NCI-H2196 treated with DMSO at 0.1 percent for 48 hours (cell line): ENCODE data around the gene ARMH3.
"Not testable (repeated sequence)": the region's sequence is repeated elsewhere in the genome, so short reads cannot be mapped to it uniquely, and the experiment has no call there.

Experiments used
- DNase-seq: peaks from one replicate; lab custom pipeline; 2025; ENCODE audit not compliant: unreplicated experiment; lab: John Stamatoyannopoulos, UW

The ARMH3 gene

DNA sequence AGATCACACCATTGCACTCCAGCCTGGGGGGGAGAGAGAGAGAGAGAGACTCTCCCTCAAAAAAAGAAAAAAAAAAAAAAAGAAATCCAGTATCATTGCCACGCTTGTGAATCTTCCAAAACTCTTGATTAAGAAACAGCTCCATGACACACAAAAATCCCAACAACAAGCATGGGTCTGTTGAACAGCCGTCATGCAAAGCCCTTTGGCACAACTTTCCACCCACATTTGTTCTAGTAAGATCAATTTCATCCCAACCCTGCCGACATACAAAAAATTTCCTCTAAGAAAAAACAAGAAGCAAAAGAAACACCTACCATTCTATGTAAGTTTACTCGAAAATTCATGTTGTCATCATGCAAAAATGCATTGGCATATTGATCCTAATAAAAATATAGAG, 62.8 kb downstream of the ARMH3 start:
- no peak for DNase-seq

DNA sequence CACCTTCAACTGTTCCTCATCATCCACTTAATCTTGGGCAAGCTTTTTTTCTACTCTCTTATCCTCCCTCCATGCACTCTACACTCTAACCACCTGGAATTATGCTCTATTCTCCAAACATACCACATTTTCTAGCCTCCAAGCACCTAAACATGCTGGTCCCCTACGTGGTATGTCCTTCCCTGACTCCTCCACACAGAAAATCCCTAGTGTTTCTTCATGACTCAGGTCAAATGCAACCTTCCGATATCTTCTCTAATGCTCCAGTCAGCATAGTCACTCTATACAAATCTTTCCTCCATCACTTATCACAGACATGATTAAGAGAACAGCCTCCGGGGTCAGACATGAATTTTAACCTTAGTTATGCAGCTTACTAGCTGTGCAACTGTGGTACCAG, 68.8 kb downstream of the ARMH3 start:
- DNase-seq = no peak

DNA sequence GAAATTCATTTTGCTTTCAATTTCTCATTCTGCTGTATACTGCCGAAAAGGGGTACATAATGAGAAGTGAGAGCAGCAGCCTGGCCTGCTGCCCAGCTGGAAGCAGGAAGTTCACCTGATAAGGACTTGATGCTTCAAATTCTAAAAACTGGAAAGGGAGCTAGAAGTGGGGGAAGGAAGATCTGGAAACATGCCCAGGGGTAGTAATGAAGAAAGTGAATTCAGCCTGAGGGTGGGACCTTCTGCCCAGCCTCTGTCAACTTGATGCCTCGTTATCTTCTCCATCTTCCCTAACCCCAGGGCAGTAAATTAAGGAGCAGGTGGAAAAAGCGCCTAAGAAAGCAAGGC, 69.4 kb downstream of the ARMH3 start:
- peak; percentile 17 for DNase-seq

DNA sequence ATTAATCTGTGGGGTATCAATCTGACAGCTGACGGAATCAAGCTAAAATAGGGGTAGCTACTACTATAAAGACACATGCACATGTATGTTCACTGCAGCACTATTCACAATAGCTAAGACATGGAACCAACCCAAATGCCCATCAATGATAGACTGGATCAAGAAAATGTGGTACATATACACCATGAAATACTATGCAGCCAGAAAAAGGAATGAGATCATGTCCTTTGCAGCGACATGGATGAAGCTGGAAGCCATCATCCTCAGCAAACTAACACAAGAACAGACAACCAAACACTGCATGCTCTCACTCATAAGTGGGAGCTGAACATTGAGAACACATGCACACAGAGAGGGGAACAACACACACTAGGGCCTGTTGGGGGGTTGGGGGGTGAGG, 75.3 kb downstream of the ARMH3 start:
- DNase-seq = not testable (repeated sequence)

DNA sequence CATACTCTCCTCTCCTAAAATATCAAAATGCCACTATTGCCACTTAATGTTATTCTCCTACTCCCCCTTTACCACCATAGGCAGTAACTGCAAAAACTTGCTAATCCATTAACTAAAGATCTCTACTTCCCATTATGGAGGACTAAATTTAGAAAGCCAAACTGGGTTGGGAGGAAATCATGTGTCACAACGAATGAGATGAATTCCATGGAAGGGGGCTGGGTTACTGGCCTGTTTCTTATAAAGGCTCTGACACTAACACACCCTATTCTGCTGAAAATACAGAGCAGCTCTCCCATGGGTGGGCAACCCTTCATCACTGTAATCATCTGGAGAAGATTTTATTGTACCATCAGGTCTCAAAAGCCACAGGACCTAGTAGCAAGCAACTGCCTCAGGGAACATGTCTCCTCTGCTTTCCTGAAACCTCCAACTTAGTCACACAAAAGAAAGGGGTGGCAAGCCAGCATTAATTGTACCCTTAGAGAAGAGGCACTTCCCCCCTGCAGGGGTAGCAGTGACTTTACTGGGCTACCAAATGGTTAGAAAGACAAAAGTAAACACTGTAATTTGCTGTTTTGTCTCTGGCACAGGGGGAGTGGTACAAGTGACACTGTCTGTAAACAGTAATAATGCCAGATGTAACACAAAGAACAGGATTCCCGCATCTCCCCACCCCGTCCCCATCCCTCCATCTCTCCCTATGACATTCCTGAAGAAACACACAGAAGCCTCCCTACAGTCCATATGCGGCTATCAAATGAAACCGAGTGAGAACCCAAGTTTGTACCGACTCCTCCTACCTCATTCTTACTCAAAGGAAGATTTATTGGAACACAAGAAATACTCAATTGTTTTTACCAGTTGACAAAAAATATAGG, 81.6 kb downstream of the ARMH3 start:
- DNase-seq = no peak

DNA sequence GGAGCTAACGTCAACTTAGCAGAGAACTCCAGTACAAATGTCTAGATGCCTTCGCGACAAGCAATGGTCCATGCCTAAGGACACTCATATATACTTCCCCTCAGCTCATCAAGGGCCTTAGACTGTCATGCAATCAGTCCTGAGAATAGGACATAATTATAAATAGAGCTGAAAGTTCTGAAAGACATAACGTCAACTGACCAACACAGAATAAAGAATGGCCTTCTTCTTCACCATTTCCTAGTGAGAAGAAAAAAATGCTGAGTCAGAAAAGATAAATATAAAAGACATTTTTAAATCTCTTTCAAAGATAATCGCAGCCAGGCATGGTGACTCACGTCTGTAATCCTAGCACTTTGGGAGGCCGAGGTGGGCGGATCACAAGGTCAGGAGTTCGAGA, 83.2 kb downstream of the ARMH3 start:
- DNase-seq = no peak

DNA sequence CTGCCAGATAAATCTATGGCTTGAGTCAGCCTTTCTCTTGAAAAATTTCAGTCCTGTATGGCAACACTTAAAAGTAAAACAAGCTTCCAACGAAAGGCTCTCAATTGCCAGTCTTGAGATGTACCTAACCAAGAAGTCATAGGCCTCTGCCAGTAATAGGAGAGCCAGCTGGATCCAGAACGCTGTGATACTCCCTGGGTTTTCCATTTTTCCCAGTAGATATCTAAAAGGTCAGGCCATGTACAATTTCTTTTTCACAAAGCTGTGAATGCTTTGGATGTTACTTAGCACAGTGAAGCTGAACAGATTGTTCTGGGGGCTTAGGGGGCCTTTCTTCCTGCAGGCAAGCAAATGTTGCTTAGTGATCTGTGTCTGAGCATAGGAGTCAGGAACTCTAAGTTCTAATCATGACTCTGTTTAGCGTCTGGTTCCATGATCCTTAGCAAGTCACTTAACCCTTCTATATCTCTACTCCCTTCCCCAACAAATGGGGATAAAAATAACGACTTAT, 86.5 kb downstream of the ARMH3 start:
- no peak for DNase-seq

DNA sequence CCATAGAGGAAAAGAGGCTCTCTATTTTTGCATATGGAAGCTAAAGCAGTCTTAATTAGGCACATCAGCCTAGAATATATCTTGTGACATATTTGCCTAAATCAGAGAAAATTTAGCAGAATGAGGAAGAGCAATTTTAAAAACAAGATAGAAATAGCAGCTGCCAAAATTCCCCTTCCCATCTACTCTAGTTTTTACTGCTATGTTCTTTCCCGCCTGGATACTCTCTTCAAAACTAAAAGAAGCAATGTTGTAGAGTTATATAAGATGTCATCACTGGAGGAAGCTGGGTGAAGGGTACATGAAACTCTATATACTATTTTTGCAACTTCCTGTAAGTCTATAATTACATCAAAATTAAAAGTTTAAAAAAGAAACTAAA, 87.0 kb downstream of the ARMH3 start:
- DNase-seq = no peak

DNA sequence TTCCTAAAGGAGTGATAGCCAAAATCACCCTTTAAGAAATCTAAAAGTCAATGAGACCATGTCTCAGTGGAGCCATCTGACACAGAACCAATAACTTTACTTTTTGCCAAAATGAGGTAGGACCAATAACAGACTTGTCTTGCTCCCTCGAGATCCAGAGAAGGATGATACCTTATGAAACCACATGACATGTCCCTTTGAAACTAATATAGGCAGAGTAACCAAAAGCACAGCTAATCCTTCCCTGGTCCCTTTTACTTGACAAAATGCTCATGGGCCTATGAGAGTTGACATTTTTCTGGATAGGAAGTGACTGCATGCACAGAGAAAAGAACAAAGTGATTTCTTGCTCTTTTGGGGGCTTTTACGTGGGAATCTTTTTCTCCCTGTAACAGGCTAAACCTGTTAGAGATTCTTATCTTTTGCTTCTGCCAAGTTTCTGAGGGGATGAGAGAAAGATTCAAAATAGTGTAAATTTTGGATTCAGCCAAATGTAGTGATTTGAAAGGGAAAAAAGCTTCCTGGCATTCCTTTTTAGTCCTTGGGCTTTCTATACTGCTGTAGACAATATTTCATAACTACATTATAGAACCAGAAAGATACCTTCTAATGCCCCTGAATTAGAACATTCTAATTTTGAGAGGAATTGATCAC, 87.6 kb downstream of the ARMH3 start:
- DNase-seq = no peak

DNA sequence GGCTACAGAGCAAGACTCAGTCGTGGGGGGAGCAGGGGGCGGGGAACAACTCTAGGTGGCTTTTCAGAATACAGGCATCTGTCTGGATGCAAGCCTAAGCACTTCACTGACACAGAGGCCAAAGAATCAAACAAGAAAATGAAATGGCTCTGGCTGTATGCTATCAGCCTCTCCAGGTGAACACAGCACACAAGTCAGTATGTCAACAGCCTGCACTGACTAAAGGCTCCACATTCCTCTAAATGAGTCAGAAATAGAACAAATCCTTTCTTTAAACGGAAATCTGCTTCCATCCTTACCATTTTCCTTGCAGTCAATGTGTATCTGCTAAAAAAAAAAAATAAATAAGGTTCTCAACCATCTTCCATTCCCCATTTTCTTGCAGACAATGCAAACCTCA, 88.3 kb downstream of the ARMH3 start:
- DNase-seq = no peak

DNA sequence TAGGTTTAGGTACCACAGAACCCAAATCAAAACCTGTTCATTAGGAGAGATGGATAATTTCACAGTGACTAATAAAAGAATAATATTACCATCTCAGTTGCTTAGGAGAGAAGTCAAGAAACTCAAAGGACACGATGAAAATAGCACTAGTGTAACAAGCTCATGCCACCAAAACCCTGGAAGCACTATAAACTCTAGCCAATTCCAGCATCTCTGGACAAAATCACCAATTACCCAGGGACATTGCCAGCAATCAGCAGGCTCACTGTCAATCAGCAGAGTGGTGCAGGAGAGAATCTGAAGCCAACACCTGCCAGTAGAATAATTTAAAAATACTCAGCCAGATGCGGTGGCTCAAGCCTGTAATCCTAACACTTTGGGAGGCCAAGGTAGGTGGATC, 88.9 kb downstream of the ARMH3 start:
- DNase-seq = no peak

DNA sequence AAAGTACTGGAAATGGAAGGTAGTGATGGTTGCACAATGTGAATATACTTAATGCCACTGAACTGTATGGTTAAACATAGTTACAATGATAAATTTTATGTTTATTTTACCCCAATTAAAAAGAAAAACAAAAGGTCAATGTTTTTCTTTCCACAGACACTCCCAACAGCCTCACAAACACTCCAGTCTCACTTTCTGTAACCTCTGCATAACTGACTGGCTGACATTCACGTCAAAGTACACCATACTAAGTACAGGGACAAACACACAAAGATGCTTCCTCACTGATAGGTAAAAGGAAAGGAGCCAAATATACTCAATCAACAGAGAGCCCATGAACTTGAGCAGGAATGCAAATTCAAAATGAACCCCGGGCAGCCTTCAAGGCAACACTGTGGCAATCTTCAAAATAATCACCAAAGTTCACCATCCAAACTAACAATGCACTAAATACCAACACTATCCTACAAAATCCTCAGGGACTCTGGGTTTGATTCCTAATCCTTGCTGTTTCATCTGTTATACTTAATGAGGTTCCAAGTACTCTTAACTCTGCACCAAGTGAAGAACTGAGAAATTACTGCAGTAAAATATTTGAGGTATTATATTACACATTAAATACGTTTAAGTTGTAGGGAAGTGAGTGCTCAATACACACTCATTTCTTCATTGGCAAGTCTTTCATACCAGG, 90.8 kb downstream of the ARMH3 start:
- no peak for DNase-seq

DNA sequence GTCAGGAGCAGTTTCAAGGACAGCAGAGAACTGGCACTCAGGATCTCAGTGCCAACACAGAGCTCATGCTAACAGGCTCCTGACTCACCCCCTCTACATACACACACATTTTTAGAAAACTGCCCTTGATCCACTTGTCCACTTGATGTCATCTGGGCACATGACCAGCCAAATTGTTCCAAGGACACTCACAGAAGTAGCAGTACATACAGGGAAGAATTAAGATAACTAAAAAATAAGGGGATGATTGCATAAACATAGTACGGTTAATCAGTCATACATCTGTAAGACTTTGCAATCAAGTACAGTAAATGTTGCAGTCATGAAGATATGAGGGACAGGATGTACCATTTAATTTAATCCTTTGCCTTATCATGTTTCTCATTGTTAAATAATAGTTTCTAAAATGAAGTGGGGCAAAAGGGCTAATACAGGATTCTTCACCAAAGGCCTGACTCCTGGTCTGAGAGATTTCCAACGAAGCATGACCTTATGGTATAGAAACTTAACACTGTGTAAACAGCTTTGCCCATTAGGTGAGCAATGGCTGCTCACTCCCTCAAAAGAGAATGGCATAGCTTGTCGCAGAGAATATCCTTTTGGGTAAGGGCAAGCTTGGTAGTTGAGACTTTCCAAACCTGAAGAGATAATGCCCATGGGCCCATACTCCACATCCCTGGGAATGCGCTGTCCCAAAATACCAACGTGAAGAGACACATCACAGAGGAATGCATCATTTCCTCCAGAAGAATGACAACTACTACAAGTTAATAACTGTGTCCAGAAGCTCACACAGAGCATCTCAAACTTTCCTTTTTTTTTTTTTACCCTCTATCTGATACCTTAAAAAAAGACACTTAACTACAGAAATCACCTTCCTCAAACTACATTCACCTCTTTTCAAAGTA, 94.1 kb downstream of the ARMH3 start:
- no peak for DNase-seq

DNA sequence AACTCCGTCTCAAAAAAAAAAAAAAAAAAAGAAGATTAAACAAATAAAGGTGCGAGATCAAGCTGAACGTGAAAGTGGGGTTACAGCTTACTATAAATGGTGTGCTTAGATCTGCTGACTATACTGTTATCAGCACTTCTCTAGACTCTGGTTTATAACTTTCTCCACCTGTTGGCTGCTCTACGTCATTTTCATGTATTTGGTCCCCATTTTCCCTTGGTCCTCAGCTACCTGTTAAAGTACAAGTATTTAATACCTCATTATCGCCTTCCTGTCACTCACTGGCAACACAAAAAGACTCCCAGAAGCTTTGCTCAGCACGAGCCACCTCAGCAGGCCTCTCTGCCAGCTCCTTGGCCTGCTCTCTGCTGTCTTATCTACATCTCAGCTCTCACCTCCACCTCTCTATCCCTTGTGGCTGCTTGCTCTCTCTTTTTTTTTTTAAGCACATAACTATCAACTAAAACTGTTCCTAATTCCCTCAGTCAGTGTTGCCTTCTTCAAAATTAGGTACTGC, 95.0 kb downstream of the ARMH3 start:
- DNase-seq = no peak

DNA sequence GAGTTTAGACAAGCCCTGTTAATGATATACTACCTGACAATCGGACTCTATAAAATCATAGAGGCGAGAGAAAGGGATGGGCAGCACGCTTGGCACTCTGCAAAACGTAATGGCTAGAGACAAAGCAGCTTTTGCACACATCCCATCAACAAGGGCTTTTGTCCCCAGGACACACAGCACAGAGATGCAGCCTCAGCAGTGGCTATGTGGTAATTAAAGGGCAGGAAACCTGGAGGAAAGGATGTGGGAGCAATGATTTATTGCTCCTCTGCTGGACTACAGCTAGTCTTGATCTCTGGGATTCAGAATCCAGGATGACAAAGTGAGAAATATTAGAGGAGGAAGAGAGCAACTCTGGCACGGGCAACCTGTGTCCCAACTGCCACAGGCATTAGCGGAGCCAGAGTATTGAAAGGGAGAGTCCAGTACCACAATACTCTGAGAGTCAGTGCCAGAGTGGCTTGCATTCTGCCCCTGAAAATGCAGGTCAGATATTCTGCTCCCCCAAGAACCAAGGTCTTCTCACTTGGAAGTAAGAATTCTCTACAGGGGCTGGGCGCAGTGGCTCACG, 96.5 kb downstream of the ARMH3 start:
- no peak for DNase-seq

DNA sequence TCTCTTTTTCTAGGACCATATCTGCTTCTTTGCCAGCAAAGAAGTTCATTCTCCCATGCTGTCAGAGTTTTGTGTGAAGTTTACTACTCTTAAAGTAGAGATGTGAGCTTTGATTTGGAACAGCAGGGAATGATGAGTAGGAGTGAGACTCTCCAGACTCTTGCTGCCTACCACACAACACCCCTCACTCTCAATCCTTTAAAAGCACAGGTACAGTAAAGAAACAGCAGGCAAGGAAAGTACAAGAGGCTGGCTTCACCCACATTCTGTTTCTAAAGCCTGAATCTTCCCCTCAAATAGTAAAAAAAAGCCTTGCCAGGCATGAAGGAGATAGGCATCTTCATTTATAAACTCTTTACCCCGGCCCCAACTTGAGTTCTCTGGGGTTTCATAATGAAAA, 97.3 kb downstream of the ARMH3 start:
- DNase-seq = no peak

DNA sequence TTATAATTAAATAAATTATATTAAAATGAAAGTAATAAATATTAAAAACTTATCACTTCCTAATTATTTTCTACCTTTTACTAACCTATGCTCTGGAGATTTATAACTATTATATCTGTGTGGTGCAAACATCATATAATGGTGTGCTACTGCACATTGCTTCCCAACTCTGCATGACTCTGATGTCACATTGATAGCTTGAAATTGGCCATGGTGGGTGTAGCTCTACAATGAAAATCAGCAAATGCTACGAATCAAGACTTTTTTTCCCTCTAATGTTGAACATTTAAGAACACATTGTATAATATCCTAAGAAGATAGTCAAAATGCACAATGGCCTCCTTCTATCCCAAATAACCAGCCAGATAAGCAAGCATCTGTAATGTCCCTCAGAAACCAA, 99.1 kb downstream of the ARMH3 start:
- DNase-seq = no peak

DNA sequence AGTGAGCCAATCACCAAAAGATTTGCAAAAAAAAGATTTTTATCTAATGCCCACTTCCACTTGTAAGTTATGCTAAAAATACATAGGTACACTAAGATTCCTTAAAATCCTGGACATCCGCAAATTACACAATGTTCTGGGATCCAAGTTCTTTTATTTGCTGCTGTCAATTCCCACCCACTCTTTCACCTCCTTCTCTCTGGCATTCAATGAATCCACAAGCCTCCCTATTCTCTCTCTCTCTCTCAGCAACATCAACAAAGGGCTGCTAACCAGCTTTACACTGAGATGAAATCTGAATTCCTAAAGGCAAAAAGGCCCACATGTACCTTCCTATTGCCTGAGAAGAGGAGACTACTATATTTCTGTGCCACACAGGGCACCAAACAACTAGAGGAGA, 99.9 kb downstream of the ARMH3 start:
- DNase-seq = no peak

DNA sequence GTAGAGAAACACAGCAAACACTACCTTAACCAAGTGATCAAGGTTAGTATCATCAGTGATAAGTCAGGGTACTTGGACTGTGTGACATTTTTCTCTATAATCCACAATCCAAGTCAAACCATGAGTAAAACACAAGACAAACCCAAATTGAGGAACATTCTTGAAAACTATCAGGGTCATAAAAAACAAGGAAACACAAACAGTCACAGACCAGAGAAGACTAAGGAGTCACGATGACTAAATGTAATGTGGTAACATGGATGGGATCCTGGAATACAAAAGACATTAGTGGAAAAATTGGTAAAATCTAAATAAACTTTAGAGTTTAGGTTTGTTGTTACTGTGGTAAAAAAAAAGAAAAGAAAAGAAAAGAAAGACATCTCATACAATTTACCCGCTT, 103.8 kb downstream of the ARMH3 start:
- DNase-seq = no peak

DNA sequence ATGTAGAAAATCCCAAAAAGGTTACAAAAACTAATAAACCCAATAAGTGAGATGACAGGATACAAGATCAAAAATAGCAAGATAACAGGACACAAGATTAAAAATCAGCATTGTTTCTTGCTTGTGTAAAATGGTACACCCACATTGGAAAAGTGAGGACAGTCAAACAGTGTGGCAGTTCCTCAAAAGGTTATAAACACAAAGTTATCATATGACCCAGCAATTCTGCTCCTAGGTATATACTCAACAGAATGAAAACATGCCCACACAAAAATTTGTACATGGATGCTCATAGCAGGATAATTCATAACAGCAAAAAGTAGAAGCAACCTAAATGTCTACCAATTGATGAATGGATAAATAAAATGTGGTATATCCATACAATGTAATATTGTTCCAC, 105.8 kb downstream of the ARMH3 start:
- no peak for DNase-seq
